Fibroblast of lung (primary cell): ENCODE data around the gene MRNIP.

Experiments
- CTCF ChIP-seq, 2 donors: IDR thresholded peaks in 1 of 2; conservative IDR thresholded peaks in 1 of 2; 1 replicate in 1 of 2; 2 replicates in 1 of 2; pipeline ENCODE4 v1.5.1; 2011 to 2012; ENCODE audit warnings: low read length in 2 of 2, control low read depth in 1 of 2, inconsistent platforms in 1 of 2, low read depth in 1 of 2, mild to moderate bottlenecking in 1 of 2
- EZH2 ChIP-seq: IDR thresholded peaks from 2 replicates; pipeline ENCODE4 v1.5.1; 2012; ENCODE audit warnings: low read length, control low read depth, mild to moderate bottlenecking; ENCODE audit errors: missing control alignments

- TF ChIP-seq EZH2 (no peak), CTCF (conservative IDR thresholded peaks at IDR 0.05 in 1 of 2, IDR thresholded peaks at IDR 0.05 in 1 of 2; ENCODE audit: low read depth in 1 of 2, low read length in 2 of 2) (no peak)
Measured at GRCh38 chr5:179841621-179842020, 17.0 kb downstream of the MRNIP start.
